GM12891 (cell line): ENCODE results near the gene CCL1.

Source experiments
- PAX5 ChIP-seq: IDR thresholded peaks from 2 replicates; pipeline ENCODE4 v1.6.1; 2011; ENCODE audit warnings: low read length, moderate library complexity, mild to moderate bottlenecking; ENCODE audit not compliant: insufficient read depth, severe bottlenecking
- POLR2A ChIP-seq: IDR thresholded peaks from 2 replicates; pipeline ENCODE4 v1.6.1; 2011; ENCODE audit warnings: low read depth, low read length, control low read depth
- POLR2AphosphoS5 ChIP-seq: IDR thresholded peaks from 2 replicates; pipeline ENCODE4 v1.6.1; 2011; ENCODE audit warnings: low read depth, low read length, control low read depth
- POU2F2 ChIP-seq: IDR thresholded peaks from 2 replicates; pipeline ENCODE4 v1.6.1; 2011; ENCODE audit warnings: low read depth, mild to moderate bottlenecking, control low read depth, low read length, moderate library complexity
- SPI1 ChIP-seq: IDR thresholded peaks from 2 replicates; pipeline ENCODE4 v1.6.1; 2011; ENCODE audit warnings: low read depth, low read length, control low read depth
- TAF1 ChIP-seq: IDR thresholded peaks from 2 replicates; pipeline ENCODE4 v1.6.1; 2011; ENCODE audit warnings: low read depth, low read length, control low read depth

- TF ChIP-seq POLR2A, result no peak
- TF ChIP-seq SPI1, result no peak
- no peak for TF ChIP-seq POLR2AphosphoS5
- TF ChIP-seq TAF1, result no peak
- no peak for TF ChIP-seq PAX5
- TF ChIP-seq POU2F2, result no peak
These were observed 6.0 kb upstream of the CCL1 start for GRCh38 chr17:34368946-34369500.
